ENCODE measurements around the gene BRD3OS. TPM values are rescaled to one million over a fixed set of nuclear protein-coding genes. Genes with fewer than 3 reads are reported as not detected.

Gene BRD3OS
- total and polyA plus RNA-seq, 2 experiments from 2014 or later: 9.2 to 16.0 TPM

DNA sequence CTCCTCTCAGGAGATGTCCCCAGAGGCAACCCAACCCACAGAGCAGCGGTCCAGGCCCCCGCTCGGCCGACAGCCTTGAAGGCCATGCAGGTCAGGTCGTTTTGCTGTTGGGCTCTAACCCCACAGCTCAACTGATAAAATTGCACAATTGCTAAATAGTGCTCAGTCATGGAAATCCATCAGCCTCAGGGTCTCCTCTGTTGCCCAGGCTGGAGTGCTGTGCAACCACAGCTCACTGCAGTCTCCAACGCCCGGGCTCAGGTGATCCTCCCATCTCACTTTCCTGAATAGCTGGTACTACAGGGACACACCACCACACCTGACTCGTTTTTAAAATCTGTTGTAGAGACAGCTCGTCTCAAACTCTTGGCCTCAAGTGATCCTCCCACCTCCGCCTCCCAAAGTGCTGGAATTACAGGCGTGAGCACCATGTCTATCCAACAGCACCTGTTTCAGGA lies 18.3 kb downstream of the BRD3OS start:
- ATAC-seq (no peak), DNase-seq (ENCODE audit: low spot score) (no peak)
- peaks cover 3% of the 10 kb centered on the region for H4K20me1 ChIP-seq (replicated peaks; ENCODE audit: insufficient read depth)
- H3K9me2 ChIP-seq (ENCODE audit: insufficient read depth): no peaks in the 10 kb centered on the region
- no peak overlapping the region for H3K4me3 ChIP-seq
- peaks cover 12% of the 10 kb centered on the region for H3K36me3 ChIP-seq (ENCODE audit: insufficient read depth)
- no peaks in the 10 kb centered on the region for H3K4me1 ChIP-seq (ENCODE audit: insufficient read depth)
- Mint-ChIP-seq H3K27ac (peak overlapping the region; percentile 74; the same call in 1 of the 2 replicates), H3K36me3 (ENCODE audit: low read depth) (peaks cover 74% of the 10 kb centered on the region), H3K4me3 (no peak overlapping the region), H3K9me3 (no peaks in the 10 kb centered on the region), H3K27me3 (ENCODE audit: insufficient read depth, low read depth, poor library complexity) (peaks cover 5% of the 10 kb centered on the region), H3K4me1 (no peaks in the 10 kb centered on the region)
- no peak overlapping the region for H2AFZ ChIP-seq
- no peaks in the 10 kb centered on the region for H3K79me2 ChIP-seq (replicated peaks; ENCODE audit: insufficient read depth)
- no peaks in the 10 kb centered on the region for H3K27me3 ChIP-seq (ENCODE audit: insufficient read depth)
- H3F3A ChIP-seq (replicated peaks; ENCODE audit: low read depth): no peaks in the 10 kb centered on the region
- H3K4me2 ChIP-seq: no peak overlapping the region
- no peak overlapping the region for H3K27ac ChIP-seq (ENCODE audit: low read depth)
- TF ChIP-seq ZNF114 (CRISPR knock-in tag; IDR thresholded peaks at IDR 0.05) (no peak), REST (IDR thresholded peaks at IDR 0.05; ENCODE audit: unreplicated experiment) (no peak), EZH2phosphoT487 (IDR thresholded peaks at IDR 0.05; ENCODE audit: unreplicated experiment) (no peak), JUNB (IDR thresholded peaks at IDR 0.05; ENCODE audit: unreplicated experiment) (no peak), STAT1 (IDR thresholded peaks at IDR 0.05; ENCODE audit: unreplicated experiment) (no peak), CREB1 (CRISPR knock-in tag; IDR thresholded peaks at IDR 0.05; ENCODE audit: low read depth) (no peak), NANOG (IDR thresholded peaks at IDR 0.05; ENCODE audit: borderline replicate concordance) (no peak), ZNF331 (CRISPR knock-in tag; IDR thresholded peaks at IDR 0.05; ENCODE audit: low read depth) (no peak), EZH2 (IDR thresholded peaks at IDR 0.05; ENCODE audit: low read depth, unreplicated experiment) (no peak), CTCF (conservative IDR thresholded peaks at IDR 0.05; ENCODE audit: low read depth in 2 of 2) (no peak), POLR2AphosphoS5 (IDR thresholded peaks at IDR 0.05; ENCODE audit: low read depth) (no peak)
- TF ChIP-seq, protein P1, sequence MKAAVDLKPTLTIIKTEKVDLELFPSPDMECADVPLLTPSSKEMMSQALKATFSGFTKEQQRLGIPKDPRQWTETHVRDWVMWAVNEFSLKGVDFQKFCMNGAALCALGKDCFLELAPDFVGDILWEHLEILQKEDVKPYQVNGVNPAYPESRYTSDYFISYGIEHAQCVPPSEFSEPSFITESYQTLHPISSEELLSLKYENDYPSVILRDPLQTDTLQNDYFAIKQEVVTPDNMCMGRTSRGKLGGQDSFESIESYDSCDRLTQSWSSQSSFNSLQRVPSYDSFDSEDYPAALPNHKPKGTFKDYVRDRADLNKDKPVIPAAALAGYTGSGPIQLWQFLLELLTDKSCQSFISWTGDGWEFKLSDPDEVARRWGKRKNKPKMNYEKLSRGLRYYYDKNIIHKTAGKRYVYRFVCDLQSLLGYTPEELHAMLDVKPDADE (IDR thresholded peaks at IDR 0.05): no peak
- TF ChIP-seq, protein P2, sequence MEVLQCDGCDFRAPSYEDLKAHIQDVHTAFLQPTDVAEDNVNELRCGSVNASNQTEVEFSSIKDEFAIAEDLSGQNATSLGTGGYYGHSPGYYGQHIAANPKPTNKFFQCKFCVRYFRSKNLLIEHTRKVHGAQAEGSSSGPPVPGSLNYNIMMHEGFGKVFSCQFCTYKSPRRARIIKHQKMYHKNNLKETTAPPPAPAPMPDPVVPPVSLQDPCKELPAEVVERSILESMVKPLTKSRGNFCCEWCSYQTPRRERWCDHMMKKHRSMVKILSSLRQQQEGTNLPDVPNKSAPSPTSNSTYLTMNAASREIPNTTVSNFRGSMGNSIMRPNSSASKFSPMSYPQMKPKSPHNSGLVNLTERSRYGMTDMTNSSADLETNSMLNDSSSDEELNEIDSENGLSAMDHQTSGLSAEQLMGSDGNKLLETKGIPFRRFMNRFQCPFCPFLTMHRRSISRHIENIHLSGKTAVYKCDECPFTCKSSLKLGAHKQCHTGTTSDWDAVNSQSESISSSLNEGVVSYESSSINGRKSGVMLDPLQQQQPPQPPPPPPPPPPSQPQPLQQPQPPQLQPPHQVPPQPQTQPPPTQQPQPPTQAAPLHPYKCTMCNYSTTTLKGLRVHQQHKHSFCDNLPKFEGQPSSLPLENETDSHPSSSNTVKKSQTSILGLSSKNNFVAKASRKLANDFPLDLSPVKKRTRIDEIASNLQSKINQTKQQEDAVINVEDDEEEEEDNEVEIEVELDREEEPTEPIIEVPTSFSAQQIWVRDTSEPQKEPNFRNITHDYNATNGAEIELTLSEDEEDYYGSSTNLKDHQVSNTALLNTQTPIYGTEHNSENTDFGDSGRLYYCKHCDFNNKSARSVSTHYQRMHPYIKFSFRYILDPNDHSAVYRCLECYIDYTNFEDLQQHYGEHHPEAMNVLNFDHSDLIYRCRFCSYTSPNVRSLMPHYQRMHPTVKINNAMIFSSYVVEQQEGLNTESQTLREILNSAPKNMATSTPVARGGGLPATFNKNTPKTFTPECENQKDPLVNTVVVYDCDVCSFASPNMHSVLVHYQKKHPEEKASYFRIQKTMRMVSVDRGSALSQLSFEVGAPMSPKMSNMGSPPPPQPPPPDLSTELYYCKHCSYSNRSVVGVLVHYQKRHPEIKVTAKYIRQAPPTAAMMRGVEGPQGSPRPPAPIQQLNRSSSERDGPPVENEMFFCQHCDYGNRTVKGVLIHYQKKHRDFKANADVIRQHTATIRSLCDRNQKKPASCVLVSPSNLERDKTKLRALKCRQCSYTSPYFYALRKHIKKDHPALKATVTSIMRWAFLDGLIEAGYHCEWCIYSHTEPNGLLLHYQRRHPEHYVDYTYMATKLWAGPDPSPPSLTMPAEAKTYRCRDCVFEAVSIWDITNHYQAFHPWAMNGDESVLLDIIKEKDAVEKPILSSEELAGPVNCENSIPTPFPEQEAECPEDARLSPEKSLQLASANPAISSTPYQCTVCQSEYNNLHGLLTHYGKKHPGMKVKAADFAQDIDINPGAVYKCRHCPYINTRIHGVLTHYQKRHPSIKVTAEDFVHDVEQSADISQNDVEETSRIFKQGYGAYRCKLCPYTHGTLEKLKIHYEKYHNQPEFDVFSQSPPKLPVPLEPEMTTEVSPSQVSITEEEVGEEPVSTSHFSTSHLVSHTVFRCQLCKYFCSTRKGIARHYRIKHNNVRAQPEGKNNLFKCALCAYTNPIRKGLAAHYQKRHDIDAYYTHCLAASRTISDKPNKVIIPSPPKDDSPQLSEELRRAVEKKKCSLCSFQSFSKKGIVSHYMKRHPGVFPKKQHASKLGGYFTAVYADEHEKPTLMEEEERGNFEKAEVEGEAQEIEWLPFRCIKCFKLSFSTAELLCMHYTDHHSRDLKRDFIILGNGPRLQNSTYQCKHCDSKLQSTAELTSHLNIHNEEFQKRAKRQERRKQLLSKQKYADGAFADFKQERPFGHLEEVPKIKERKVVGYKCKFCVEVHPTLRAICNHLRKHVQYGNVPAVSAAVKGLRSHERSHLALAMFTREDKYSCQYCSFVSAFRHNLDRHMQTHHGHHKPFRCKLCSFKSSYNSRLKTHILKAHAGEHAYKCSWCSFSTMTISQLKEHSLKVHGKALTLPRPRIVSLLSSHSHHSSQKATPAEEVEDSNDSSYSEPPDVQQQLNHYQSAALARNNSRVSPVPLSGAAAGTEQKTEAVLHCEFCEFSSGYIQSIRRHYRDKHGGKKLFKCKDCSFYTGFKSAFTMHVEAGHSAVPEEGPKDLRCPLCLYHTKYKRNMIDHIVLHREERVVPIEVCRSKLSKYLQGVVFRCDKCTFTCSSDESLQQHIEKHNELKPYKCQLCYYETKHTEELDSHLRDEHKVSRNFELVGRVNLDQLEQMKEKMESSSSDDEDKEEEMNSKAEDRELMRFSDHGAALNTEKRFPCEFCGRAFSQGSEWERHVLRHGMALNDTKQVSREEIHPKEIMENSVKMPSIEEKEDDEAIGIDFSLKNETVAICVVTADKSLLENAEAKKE (CRISPR knock-in tag; IDR thresholded peaks at IDR 0.05): no peak
